ENCODE data around the gene TEDC1. TPM values are rescaled to one million over a fixed set of nuclear protein-coding genes. Genes with fewer than 3 reads are reported as not detected.
A peak's percentile ranks its signal among the peaks of the same experiment; 100 is the strongest.

The TEDC1 gene
- total and polyA plus RNA-seq, 5 experiments from 2014 or later: 7.2 to 25.0 (median 10.1) TPM

GRCh38 chr14:105477660-105478397, 13.2 kb upstream of the TEDC1 start:
- Mint-ChIP-seq H3K4me3 (peak overlapping the region in 7 of 10 donors; percentile 45 to 82 (median 65)), H3K27me3 (peaks cover 0 to 8% (median 0%) of the 10 kb centered on the region in 5 donors), H3K27ac (peak overlapping the region in 9 of 10 donors; percentile 54 to 94 (median 71)), H3K36me3 (no peaks in the 10 kb centered on the region), H3K9me3 (peaks cover 0 to 5% (median 0%) of the 10 kb centered on the region in 9 donors), H3K4me1 (peaks cover 23 to 58% (median 53%) of the 10 kb centered on the region in 4 donors)
- DNase-seq (peak in 9 of 10 donors; percentile 62 to 92 (median 72)), ATAC-seq (peak; percentile 7 to 17)
- POLR2A ChIA-PET: interaction anchor here (0.9 to 7.0 kb wide), 3 partner anchors 9 to 412 kb away, joined by 3 to 165 read pairs (median 3); partner anchors contain the start of genes CRIP1, GPR132 and TEDC1

- Mint-ChIP-seq H3K4me1 (peaks cover 23 to 59% (median 52%) of the 10 kb centered on the region in 4 donors), H3K9me3 (peaks cover 0 to 5% (median 0%) of the 10 kb centered on the region in 9 donors), H3K27me3 (peaks cover 0 to 8% (median 0%) of the 10 kb centered on the region in 5 donors), H3K36me3 (no peaks in the 10 kb centered on the region), H3K27ac (peak overlapping the region in 3 of 10 donors; percentile 100), H3K4me3 (peak overlapping the region in 1 of 10 donors; percentile 82)
- ATAC-seq (no peak), DNase-seq (peak in 7 of 10 donors; percentile 39 to 72 (median 46))
- POLR2A ChIA-PET: interaction anchor here (1.1 to 7.0 kb wide), 3 partner anchors 8 to 413 kb away, joined by 3 to 165 read pairs (median 3); partner anchors contain the start of genes GPR132 and TEDC1
These were observed 12.4 kb upstream of the TEDC1 start for GRCh38 chr14:105478398-105479251.

- Mint-ChIP-seq H3K9me3 (peaks cover 0 to 5% (median 0%) of the 10 kb centered on the region in 9 donors), H3K4me1 (peaks cover 27 to 62% (median 58%) of the 10 kb centered on the region in 4 donors), H3K27ac (peak overlapping the region; percentile 58 to 100 (median 100)), H3K27me3 (peaks cover 0 to 8% (median 0%) of the 10 kb centered on the region in 5 donors), H3K36me3 (no peaks in the 10 kb centered on the region), H3K4me3 (peak overlapping the region in 9 of 10 donors; percentile 15 to 82 (median 70))
- no peak for ATAC-seq
- POLR2A ChIA-PET: interaction anchor here (1.0 to 7.0 kb wide), 3 partner anchors 9 to 23 kb away, joined by 3 to 165 read pairs (median 3); partner anchors contain the start of gene TEDC1
- DNase-seq: peak in 4 of 10 donors; percentile 25 to 43 (median 34)
These were observed 11.5 kb upstream of the TEDC1 start for GRCh38 chr14:105479431-105480158.

GRCh38 chr14:105480199-105480746, 10.8 kb upstream of the TEDC1 start:
- H3K36me3 Mint-ChIP-seq: no peaks in the 10 kb centered on the region
- H3K27me3 Mint-ChIP-seq: peaks cover 0 to 8% (median 0%) of the 10 kb centered on the region in 5 donors
- H3K27ac Mint-ChIP-seq: peak overlapping the region; percentile 58 to 100 (median 100)
- ATAC-seq (no peak), DNase-seq (no peak)
- H3K4me3 Mint-ChIP-seq: peak overlapping the region in 8 of 10 donors; percentile 32 to 82 (median 72)
- POLR2A ChIA-PET: interaction anchor here (1.0 to 7.0 kb wide), 11 partner anchors 8 to 106 kb away, joined by 3 to 165 read pairs (median 5); partner anchors contain the start of gene TEDC1
- peaks cover 29 to 69% (median 64%) of the 10 kb centered on the region in 4 donors for H3K4me1 Mint-ChIP-seq
- H3K9me3 Mint-ChIP-seq: peaks cover 0 to 5% (median 0%) of the 10 kb centered on the region in 9 donors

GRCh38 chr14:105480807-105481801, 9.9 kb upstream of the TEDC1 start:
- POLR2A ChIA-PET: interaction anchor here (0.6 to 7.0 kb wide), 17 partner anchors 9 to 460 kb away, joined by 3 to 165 read pairs (median 3); partner anchors contain the start of genes CDCA4, PACS2 and TEDC1
- Mint-ChIP-seq H3K9me3 (peaks cover 0 to 5% (median 0%) of the 10 kb centered on the region in 9 donors), H3K4me1 (peaks cover 32 to 77% (median 66%) of the 10 kb centered on the region in 4 donors), H3K36me3 (no peaks in the 10 kb centered on the region), H3K4me3 (peak overlapping the region; percentile 74 to 89 (median 84)), H3K27ac (peak overlapping the region; percentile 96 to 100 (median 100)), H3K27me3 (peaks cover 0 to 8% (median 0%) of the 10 kb centered on the region in 5 donors)
- DNase-seq: peak; percentile 84 to 97 (median 92)
- ATAC-seq: peak; percentile 30 to 47

- POLR2A ChIA-PET: interaction anchor here (0.6 to 7.0 kb wide), 10 partner anchors 9 to 461 kb away, joined by 3 to 165 read pairs (median 4); partner anchors contain the start of genes CDCA4, PACS2 and TEDC1
- peak; percentile 45 to 64 for ATAC-seq
- peak overlapping the region; percentile 74 to 89 (median 82) for H3K4me3 Mint-ChIP-seq
- peak overlapping the region; percentile 96 to 100 (median 100) for H3K27ac Mint-ChIP-seq
- H3K9me3 Mint-ChIP-seq: peaks cover 0 to 5% (median 0%) of the 10 kb centered on the region in 9 donors
- peaks cover 0 to 3% (median 0%) of the 10 kb centered on the region in 5 donors for H3K27me3 Mint-ChIP-seq
- H3K36me3 Mint-ChIP-seq: no peaks in the 10 kb centered on the region
- H3K4me1 Mint-ChIP-seq: peaks cover 32 to 71% (median 64%) of the 10 kb centered on the region in 4 donors
- DNase-seq: peak; percentile 89 to 99 (median 98)
These were observed 9.1 kb upstream of the TEDC1 start for GRCh38 chr14:105481886-105482457.

- Mint-ChIP-seq H3K36me3 (no peaks in the 10 kb centered on the region), H3K27ac (peak overlapping the region; percentile 96 to 100 (median 100)), H3K9me3 (peaks cover 0 to under 1% (median 0%) of the 10 kb centered on the region in 9 donors), H3K27me3 (no peaks in the 10 kb centered on the region), H3K4me3 (peak overlapping the region in 9 of 10 donors; percentile 74 to 89 (median 83)), H3K4me1 (peaks cover 29 to 68% (median 59%) of the 10 kb centered on the region in 4 donors)
- DNase-seq: no peak
- ATAC-seq: no peak
- POLR2A ChIA-PET: interaction anchor here (0.8 to 7.0 kb wide), 5 partner anchors 8 to 421 kb away, joined by 3 to 165 read pairs (median 3); partner anchors contain the start of gene TEDC1
These were observed 8.4 kb upstream of the TEDC1 start for GRCh38 chr14:105482486-105483110.

GRCh38 chr14:105483300-105484068, 7.6 kb upstream of the TEDC1 start:
- Mint-ChIP-seq H3K9me3 (no peaks in the 10 kb centered on the region), H3K4me3 (no peak overlapping the region), H3K27me3 (no peaks in the 10 kb centered on the region), H3K36me3 (no peaks in the 10 kb centered on the region), H3K27ac (peak overlapping the region; percentile 95 to 100 (median 100)), H3K4me1 (peaks cover 32 to 74% (median 64%) of the 10 kb centered on the region in 4 donors)
- ATAC-seq (no peak), DNase-seq (peak in 1 of 10 donors; percentile 19)
- POLR2A ChIA-PET: no interaction called here
